SK-N-MC (cell line): Measurements from ENCODE around the gene TEX11.
"Not testable (repeated sequence)": the region's sequence is repeated elsewhere in the genome, so short reads cannot be mapped to it uniquely, and the experiment has no call there.

ENCODE experiments used
- EZH2 ChIP-seq: fragments of 200-600 bp; sonication (generic); IDR thresholded peaks from one replicate; pipeline ENCODE4 v1.6.1; 2017; ENCODE audit warnings: antibody characterized with exemption
- FOXP2 ChIP-seq: optimal IDR thresholded peaks from 2 replicates; pipeline ENCODE3; 2011; ENCODE audit warnings: mild to moderate bottlenecking, moderate library complexity; ENCODE audit not compliant: insufficient read depth; ENCODE audit errors: extremely low read length, control extremely low read depth
- POLR2AphosphoS5 ChIP-seq: IDR thresholded peaks from 2 replicates; pipeline ENCODE4 v1.6.1; 2012; ENCODE audit warnings: mild to moderate bottlenecking, low read depth, low read length, borderline replicate concordance

GRCh38 chrX:70679455-70679854 is 229.1 kb downstream of the TEX11 start:
- TF ChIP-seq POLR2AphosphoS5, EZH2, FOXP2: not testable (repeated sequence)
